Astrocyte of the hippocampus (primary cell): ENCODE data around the gene BSND.

ENCODE experiments used
- DNase-seq: peaks from one replicate; pipeline ENCODE4 v3.0.0; 2011; ENCODE audit warnings: low read depth, low spot score

Gene BSND

GRCh38 chr1:55045430-55045829 lies 46.7 kb downstream of the BSND start:
- DNase-seq = no peak

- no peak for DNase-seq
These were observed 48.1 kb downstream of the BSND start for GRCh38 chr1:55046871-55047270.

GRCh38 chr1:55047611-55048010 lies 48.9 kb downstream of the BSND start:
- no peak for DNase-seq

GRCh38 chr1:55048453-55049270 lies 49.9 kb downstream of the BSND start:
- no peak for DNase-seq

GRCh38 chr1:55049271-55049913 lies 50.7 kb downstream of the BSND start:
- DNase-seq = no peak

GRCh38 chr1:55049914-55050278 lies 51.2 kb downstream of the BSND start:
- no peak for DNase-seq

- peak; percentile 82 for DNase-seq
These were observed 51.5 kb downstream of the BSND start for GRCh38 chr1:55050283-55050682.

- no peak for DNase-seq
These were observed 52.4 kb downstream of the BSND start for GRCh38 chr1:55051169-55051568.

- DNase-seq = no peak
These were observed 52.9 kb downstream of the BSND start for GRCh38 chr1:55051621-55052020.

GRCh38 chr1:55052221-55053142 lies 53.7 kb downstream of the BSND start:
- DNase-seq = no peak

- no peak for DNase-seq
These were observed 54.7 kb downstream of the BSND start for GRCh38 chr1:55053265-55053954.

GRCh38 chr1:55054396-55054795 lies 55.7 kb downstream of the BSND start:
- DNase-seq = no peak

- DNase-seq = no peak
These were observed 56.5 kb downstream of the BSND start for GRCh38 chr1:55055084-55055882.

- no peak for DNase-seq
These were observed 57.4 kb downstream of the BSND start for GRCh38 chr1:55055951-55056631.

GRCh38 chr1:55056632-55056992 lies 57.9 kb downstream of the BSND start:
- DNase-seq = no peak

- no peak for DNase-seq
These were observed 58.7 kb downstream of the BSND start for GRCh38 chr1:55057270-55057955.

GRCh38 chr1:55057956-55058298 lies 59.2 kb downstream of the BSND start:
- no peak for DNase-seq

GRCh38 chr1:55059302-55060132 lies 60.8 kb downstream of the BSND start:
- no peak for DNase-seq
